Muscle of back (tissue), 11 donors: ENCODE data around the gene HTT. TPM values are rescaled to one million over a fixed set of nuclear protein-coding genes. Genes with fewer than 3 reads are reported as not detected.

Experiments
- DNase-seq, 3 donors: peaks; one replicate each; pipeline versions ENCODE4 v3.0.0 to v3.0.0-alpha.2; 2013
- polyA plus RNA-seq, 10 donors: library from polyadenylated mRNA; unstranded; fragments of 120-200 nt; gene quantifications; one replicate each; pipeline ENCODE4 v1.2.1, GENCODE V29; 2013; ENCODE audit not compliant: insufficient read length in 10 of 10

The HTT gene
- polyA plus RNA-seq, 10 donors = 18.9 to 28.6 (median 24.4) TPM

- no peak for DNase-seq
Observed at GRCh38 chr4:3262208-3263052, 187.9 kb downstream of the HTT start.

- DNase-seq = peak in 1 of 3 donors; percentile 1
Observed at GRCh38 chr4:3263053-3263875, 188.8 kb downstream of the HTT start.

- no peak for DNase-seq
Observed at GRCh38 chr4:3263876-3264193, 189.4 kb downstream of the HTT start.

GRCh38 chr4:3266076-3266475 is 191.6 kb downstream of the HTT start:
- DNase-seq = no peak

- DNase-seq = peak in 1 of 3 donors; percentile 2
Observed at GRCh38 chr4:3267576-3268394, 193.3 kb downstream of the HTT start.

GRCh38 chr4:3268395-3269104 is 194.1 kb downstream of the HTT start:
- DNase-seq = no peak

- peak in 1 of 3 donors; percentile 26 for DNase-seq
Observed at GRCh38 chr4:3269105-3269927, 194.8 kb downstream of the HTT start.

GRCh38 chr4:3269991-3270611 is 195.6 kb downstream of the HTT start:
- DNase-seq = peak in 2 of 3 donors; percentile 46 to 59

- DNase-seq = no peak
Observed at GRCh38 chr4:3271131-3271530, 196.7 kb downstream of the HTT start.

GRCh38 chr4:3276986-3277385 is 202.5 kb downstream of the HTT start:
- DNase-seq = no peak

- no peak for DNase-seq
Observed at GRCh38 chr4:3280466-3280865, 206.0 kb downstream of the HTT start.

GRCh38 chr4:3283483-3283882 is 209.0 kb downstream of the HTT start:
- no peak for DNase-seq

GRCh38 chr4:3283916-3284315 is 209.4 kb downstream of the HTT start:
- no peak for DNase-seq

- no peak for DNase-seq
Observed at GRCh38 chr4:3284734-3285557, 210.5 kb downstream of the HTT start.

- DNase-seq = no peak
Observed at GRCh38 chr4:3285558-3286334, 211.3 kb downstream of the HTT start.

- no peak for DNase-seq
Observed at GRCh38 chr4:3286335-3287175, 212.1 kb downstream of the HTT start.

- DNase-seq = peak in 1 of 3 donors; percentile 55
Observed at GRCh38 chr4:3287271-3287971, 212.9 kb downstream of the HTT start.
